Suprapubic skin (tissue), 3 donors: ENCODE results near the gene PARP1.

Source experiments
- CTCF ChIP-seq, 2 donors: fragments of 200-600 bp in 1 of 2; fragments of 450-650 bp in 1 of 2; sonication (generic) in 1 of 2; IDR thresholded peaks; one replicate each; pipeline ENCODE4 v1.5.1; 2016 to 2019; ENCODE audit warnings: antibody characterized with exemption in 2 of 2, mild to moderate bottlenecking in 1 of 2, moderate library complexity in 1 of 2
- POLR2A ChIP-seq, 2 donors: fragments of 450-650 bp; IDR thresholded peaks; one replicate each; pipeline ENCODE4 v1.6.1; 2017; ENCODE audit warnings: antibody characterized with exemption in 2 of 2, mild to moderate bottlenecking in 2 of 2, moderate library complexity in 2 of 2

GRCh38 chr1:226425004-226425378 lies 17.1 kb upstream of the PARP1 start:
- TF ChIP-seq CTCF (IDR thresholded peaks at IDR 0.05) = no peak
- no peak for TF ChIP-seq POLR2A (IDR thresholded peaks at IDR 0.05)
